Esophagus muscularis mucosa (tissue), 4 donors: ENCODE data around the gene EIF5A2.

Experiments
- CTCF ChIP-seq, 3 experiments: fragments of 200-600 bp in 2 of 3; fragments of 450-650 bp in 1 of 3; sonication (generic) in 2 of 3; IDR thresholded peaks; one replicate each; pipeline ENCODE4 v1.5.1; 2017 to 2019; ENCODE audit warnings: antibody characterized with exemption in 3 of 3, mild to moderate bottlenecking in 2 of 3, moderate library complexity in 1 of 3
- EP300 ChIP-seq: sonication (generic); formaldehyde crosslinking; IDR thresholded peaks from one replicate; pipeline ENCODE4 v1.6.1; 2017; ENCODE audit warnings: antibody characterized with exemption
- POLR2A ChIP-seq: fragments of 450-650 bp; IDR thresholded peaks from one replicate; pipeline ENCODE4 v1.6.1; 2017; ENCODE audit warnings: antibody characterized with exemption, moderate library complexity, mild to moderate bottlenecking, low read depth

DNA sequence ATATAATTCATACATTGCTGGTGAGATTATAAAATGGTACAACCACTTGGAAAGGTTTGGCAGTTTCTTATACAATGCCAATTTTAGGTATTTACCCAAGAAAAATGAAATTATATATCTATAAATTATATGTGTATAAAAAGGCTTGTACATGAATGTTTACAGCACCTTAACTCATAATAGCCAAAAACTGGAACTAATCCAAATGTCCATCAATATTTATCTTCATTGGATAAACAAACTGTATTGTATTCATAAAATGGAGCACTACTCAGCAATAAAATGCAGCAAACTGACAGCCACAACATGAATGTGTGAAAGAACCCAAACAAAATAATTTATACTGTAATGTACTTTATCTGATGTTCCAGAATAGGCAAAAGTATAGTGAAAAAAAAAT lies 33.6 kb upstream of the EIF5A2 start:
- TF ChIP-seq CTCF (IDR thresholded peaks at IDR 0.05) (no peak), POLR2A (no peak), EP300 (no peak)
